HepG2 (cell line): Measurements from ENCODE around the gene XRCC5. TPM values are rescaled to one million over a fixed set of nuclear protein-coding genes. Genes with fewer than 3 reads are reported as not detected.

Experiments
- BHLHE40 ChIP-seq: IDR thresholded peaks from 2 replicates; pipeline ENCODE4 v1.6.1; 2011; ENCODE audit warnings: low read length, improper control_type of control experiment
- FOXA3 ChIP-seq: IDR thresholded peaks from 2 replicates; pipeline ENCODE4 v1.6.1; 2016; ENCODE audit warnings: missing genetic modification reagents, missing compliant biosample characterization
- GABPA ChIP-seq, 2 experiments: IDR thresholded peaks; 2 replicates each; pipeline ENCODE4 v1.6.1; 2011 to 2016; ENCODE audit warnings: low read depth in 2 of 2, low read length in 1 of 2, missing biosample characterization in 1 of 2, missing genetic modification characterization in 1 of 2
- ISL2 ChIP-seq: sonication (generic); formaldehyde crosslinking; IDR thresholded peaks from 2 replicates; pipeline ENCODE4 v1.5.0; 2020; ENCODE audit warnings: missing genetic modification reagents
- KAT7 ChIP-seq: IDR thresholded peaks from 2 replicates; pipeline ENCODE4 v1.6.1; 2018; ENCODE audit warnings: borderline replicate concordance, missing compliant biosample characterization
- SP4 ChIP-seq: sonication (generic); formaldehyde crosslinking; IDR thresholded peaks from 2 replicates; pipeline ENCODE4 v1.8.1; 2023; ENCODE audit warnings: mild to moderate bottlenecking, missing genetic modification reagents
- SP5 ChIP-seq: IDR thresholded peaks from 2 replicates; pipeline ENCODE4 v1.6.1; 2016; ENCODE audit warnings: low read depth, borderline replicate concordance
- TBX2 ChIP-seq: sonication (generic); formaldehyde crosslinking; IDR thresholded peaks from 2 replicates; pipeline ENCODE4 v1.5.0; 2020; ENCODE audit warnings: missing genetic modification reagents, mild to moderate bottlenecking, borderline replicate concordance
- ZEB1 ChIP-seq: IDR thresholded peaks from 2 replicates; pipeline ENCODE4 v1.6.1; 2012; ENCODE audit warnings: mild to moderate bottlenecking, low read depth, inconsistent platforms; ENCODE audit not compliant: insufficient replicate concordance
- ZMYM4 ChIP-seq: sonication (generic); formaldehyde crosslinking; IDR thresholded peaks from 2 replicates; pipeline ENCODE4 v1.8.1; 2023; ENCODE audit warnings: mild to moderate bottlenecking, missing genetic modification reagents
- ZNF331 ChIP-seq: sonication (generic); formaldehyde crosslinking; IDR thresholded peaks from 2 replicates; pipeline ENCODE4 v1.4.0; 2020; ENCODE audit warnings: missing genetic modification reagents
- ZNF781 ChIP-seq: sonication (generic); formaldehyde crosslinking; IDR thresholded peaks from 2 replicates; pipeline ENCODE4 v1.5.1; 2020; ENCODE audit warnings: borderline replicate concordance, mild to moderate bottlenecking, missing genetic modification reagents; ENCODE audit errors: not compliant biosample characterization
- polyA plus RNA-seq, 8 experiments: library from polyadenylated mRNA; depleted of rRNA in 3 of 8; stranded (reverse) in 7 of 8; unstranded in 1 of 8; fragments of >200 nt; fragmentation: Illumina TruSeq in 4 of 8; extraction: Trizol in 4 of 8; gene quantifications; 2 replicates each; pipeline versions ENCODE4 v1.2.1 to v1.2.3, GENCODE V29; 2011 to 2016; ENCODE audit warnings: low read depth in 4 of 8, missing spikeins in 1 of 8, mixed read lengths in 1 of 8; ENCODE audit not compliant: insufficient read depth in 1 of 8
- total RNA-seq, 5 experiments: library from RNA; depleted of rRNA; stranded (reverse); fragments of >200 nt; fragmentation: Illumina TruSeq; extraction: Trizol; gene quantifications; 2 replicates each; pipeline ENCODE4 v1.2.3, GENCODE V29; 2016; ENCODE audit warnings: low read depth in 1 of 5
- TF ChIP-seq, protein P1 (sequence below): sonication (generic); formaldehyde crosslinking; IDR thresholded peaks from 2 replicates; pipeline ENCODE4 v1.5.0; 2020; ENCODE audit warnings: mild to moderate bottlenecking, missing genetic modification reagents, borderline replicate concordance
- TF ChIP-seq, protein P2 (sequence below): sonication (generic); formaldehyde crosslinking; IDR thresholded peaks from 2 replicates; pipeline ENCODE4 v1.4.0; 2020; ENCODE audit warnings: missing genetic modification reagents
- TF ChIP-seq, protein P3 (sequence below): sonication (generic); formaldehyde crosslinking; IDR thresholded peaks from 2 replicates; pipeline ENCODE4 v1.4.0; 2020; ENCODE audit warnings: missing genetic modification reagents

The XRCC5 gene
- total and polyA plus RNA-seq, 2 of the 13 experiments (the other 11 are each of a cell fraction or from before 2014, with no cell fraction given) = 264 to 454 TPM

DNA sequence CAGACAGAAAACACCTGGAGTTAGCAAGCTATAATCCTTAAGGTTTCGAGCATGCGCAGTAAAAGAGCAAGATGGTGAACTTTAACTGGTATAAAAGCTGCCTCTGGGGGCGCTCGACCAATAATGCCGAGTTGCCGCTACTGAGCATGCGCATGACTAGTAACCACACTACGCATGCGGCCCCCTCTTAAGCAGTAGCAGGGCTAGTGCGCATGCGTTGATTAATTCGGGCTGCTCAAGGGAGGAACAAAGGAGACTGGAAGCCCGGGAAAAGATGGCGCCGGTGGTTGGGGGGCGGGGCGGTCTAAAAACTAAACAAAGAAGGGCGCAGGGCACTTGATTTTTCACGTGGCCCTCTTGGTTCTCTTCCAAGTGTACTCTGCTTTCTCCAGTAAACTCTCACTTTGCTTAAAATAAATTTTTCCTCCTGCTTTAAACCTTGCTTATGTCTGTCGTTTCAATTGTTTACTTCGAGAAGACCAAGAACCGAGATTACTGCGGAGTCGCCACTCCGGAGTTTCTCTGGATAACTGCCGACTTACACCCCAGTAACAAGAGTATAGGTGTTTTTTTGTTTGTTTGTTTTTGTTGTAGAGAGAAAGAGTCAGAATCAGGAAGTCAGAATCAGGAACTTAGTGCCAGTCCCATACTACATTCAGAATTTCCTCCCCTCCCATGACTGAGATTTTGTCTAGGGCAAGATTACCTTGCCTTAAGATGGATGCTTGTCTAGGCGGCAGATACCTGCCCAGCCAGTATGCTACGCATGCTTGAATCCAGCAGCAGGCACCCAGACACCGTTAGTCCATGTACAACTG, 5.8 kb downstream of the XRCC5 start (continued):
- TF ChIP-seq SP4 (CRISPR knock-in tag) (peak; percentile 47; the same call in 1 of the 2 replicates), FOXA3 (CRISPR knock-in tag) (peak; percentile 2; the same call in 1 of the 2 replicates), ZNF331 (0 out of 2 replicates have a peak, but pooled peaks have one; percentile 9), GABPA (IDR thresholded peaks at IDR 0.05; ENCODE audit: low read depth, low read length) (no peak), GABPA (CRISPR knock-in tag; IDR thresholded peaks at IDR 0.05; ENCODE audit: low read depth) (0 out of 2 replicates have a peak, but pooled peaks have one; percentile 33), ZEB1 (no peak), TBX2 (CRISPR knock-in tag) (0 out of 2 replicates have a peak, but pooled peaks have one; percentile 38), BHLHE40 (0 out of 2 replicates have a peak, but pooled peaks have one; percentile 39), KAT7 (CRISPR knock-in tag) (peak; percentile 67; the same call in 1 of the 2 replicates), SP5 (peak; percentile 52; the same call in 1 of the 2 replicates), ZNF781 (CRISPR knock-in tag) (peak; percentile 37), ISL2 (CRISPR knock-in tag) (0 out of 2 replicates have a peak, but pooled peaks have one; percentile 9), ZMYM4 (CRISPR knock-in tag) (peak; percentile 88)
- TF ChIP-seq, protein P1, sequence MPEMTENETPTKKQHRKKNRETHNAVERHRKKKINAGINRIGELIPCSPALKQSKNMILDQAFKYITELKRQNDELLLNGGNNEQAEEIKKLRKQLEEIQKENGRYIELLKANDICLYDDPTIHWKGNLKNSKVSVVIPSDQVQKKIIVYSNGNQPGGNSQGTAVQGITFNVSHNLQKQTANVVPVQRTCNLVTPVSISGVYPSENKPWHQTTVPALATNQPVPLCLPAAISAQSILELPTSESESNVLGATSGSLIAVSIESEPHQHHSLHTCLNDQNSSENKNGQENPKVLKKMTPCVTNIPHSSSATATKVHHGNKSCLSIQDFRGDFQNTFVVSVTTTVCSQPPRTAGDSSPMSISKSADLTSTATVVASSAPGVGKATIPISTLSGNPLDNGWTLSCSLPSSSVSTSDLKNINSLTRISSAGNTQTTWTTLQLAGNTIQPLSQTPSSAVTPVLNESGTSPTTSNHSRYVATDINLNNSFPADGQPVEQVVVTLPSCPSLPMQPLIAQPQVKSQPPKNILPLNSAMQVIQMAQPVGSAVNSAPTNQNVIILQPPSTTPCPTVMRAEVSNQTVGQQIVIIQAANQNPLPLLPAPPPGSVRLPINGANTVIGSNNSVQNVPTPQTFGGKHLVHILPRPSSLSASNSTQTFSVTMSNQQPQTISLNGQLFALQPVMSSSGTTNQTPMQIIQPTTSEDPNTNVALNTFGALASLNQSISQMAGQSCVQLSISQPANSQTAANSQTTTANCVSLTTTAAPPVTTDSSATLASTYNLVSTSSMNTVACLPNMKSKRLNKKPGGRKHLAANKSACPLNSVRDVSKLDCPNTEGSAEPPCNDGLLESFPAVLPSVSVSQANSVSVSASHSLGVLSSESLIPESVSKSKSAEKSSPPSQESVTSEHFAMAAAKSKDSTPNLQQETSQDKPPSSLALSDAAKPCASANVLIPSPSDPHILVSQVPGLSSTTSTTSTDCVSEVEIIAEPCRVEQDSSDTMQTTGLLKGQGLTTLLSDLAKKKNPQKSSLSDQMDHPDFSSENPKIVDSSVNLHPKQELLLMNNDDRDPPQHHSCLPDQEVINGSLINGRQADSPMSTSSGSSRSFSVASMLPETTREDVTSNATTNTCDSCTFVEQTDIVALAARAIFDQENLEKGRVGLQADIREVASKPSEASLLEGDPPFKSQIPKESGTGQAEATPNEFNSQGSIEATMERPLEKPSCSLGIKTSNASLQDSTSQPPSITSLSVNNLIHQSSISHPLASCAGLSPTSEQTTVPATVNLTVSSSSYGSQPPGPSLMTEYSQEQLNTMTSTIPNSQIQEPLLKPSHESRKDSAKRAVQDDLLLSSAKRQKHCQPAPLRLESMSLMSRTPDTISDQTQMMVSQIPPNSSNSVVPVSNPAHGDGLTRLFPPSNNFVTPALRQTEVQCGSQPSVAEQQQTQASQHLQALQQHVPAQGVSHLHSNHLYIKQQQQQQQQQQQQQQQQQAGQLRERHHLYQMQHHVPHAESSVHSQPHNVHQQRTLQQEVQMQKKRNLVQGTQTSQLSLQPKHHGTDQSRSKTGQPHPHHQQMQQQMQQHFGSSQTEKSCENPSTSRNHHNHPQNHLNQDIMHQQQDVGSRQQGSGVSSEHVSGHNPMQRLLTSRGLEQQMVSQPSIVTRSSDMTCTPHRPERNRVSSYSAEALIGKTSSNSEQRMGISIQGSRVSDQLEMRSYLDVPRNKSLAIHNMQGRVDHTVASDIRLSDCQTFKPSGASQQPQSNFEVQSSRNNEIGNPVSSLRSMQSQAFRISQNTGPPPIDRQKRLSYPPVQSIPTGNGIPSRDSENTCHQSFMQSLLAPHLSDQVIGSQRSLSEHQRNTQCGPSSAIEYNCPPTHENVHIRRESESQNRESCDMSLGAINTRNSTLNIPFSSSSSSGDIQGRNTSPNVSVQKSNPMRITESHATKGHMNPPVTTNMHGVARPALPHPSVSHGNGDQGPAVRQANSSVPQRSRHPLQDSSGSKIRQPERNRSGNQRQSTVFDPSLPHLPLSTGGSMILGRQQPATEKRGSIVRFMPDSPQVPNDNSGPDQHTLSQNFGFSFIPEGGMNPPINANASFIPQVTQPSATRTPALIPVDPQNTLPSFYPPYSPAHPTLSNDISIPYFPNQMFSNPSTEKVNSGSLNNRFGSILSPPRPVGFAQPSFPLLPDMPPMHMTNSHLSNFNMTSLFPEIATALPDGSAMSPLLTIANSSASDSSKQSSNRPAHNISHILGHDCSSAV (CRISPR knock-in tag) = no peak
- TF ChIP-seq, protein P2, sequence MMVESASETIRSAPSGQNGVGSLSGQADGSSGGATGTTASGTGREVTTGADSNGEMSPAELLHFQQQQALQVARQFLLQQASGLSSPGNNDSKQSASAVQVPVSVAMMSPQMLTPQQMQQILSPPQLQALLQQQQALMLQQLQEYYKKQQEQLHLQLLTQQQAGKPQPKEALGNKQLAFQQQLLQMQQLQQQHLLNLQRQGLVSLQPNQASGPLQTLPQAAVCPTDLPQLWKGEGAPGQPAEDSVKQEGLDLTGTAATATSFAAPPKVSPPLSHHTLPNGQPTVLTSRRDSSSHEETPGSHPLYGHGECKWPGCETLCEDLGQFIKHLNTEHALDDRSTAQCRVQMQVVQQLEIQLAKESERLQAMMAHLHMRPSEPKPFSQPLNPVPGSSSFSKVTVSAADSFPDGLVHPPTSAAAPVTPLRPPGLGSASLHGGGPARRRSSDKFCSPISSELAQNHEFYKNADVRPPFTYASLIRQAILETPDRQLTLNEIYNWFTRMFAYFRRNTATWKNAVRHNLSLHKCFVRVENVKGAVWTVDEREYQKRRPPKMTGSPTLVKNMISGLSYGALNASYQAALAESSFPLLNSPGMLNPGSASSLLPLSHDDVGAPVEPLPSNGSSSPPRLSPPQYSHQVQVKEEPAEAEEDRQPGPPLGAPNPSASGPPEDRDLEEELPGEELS (CRISPR knock-in tag) = 0 out of 2 replicates have a peak, but pooled peaks have one; percentile 49
- TF ChIP-seq, protein P3, sequence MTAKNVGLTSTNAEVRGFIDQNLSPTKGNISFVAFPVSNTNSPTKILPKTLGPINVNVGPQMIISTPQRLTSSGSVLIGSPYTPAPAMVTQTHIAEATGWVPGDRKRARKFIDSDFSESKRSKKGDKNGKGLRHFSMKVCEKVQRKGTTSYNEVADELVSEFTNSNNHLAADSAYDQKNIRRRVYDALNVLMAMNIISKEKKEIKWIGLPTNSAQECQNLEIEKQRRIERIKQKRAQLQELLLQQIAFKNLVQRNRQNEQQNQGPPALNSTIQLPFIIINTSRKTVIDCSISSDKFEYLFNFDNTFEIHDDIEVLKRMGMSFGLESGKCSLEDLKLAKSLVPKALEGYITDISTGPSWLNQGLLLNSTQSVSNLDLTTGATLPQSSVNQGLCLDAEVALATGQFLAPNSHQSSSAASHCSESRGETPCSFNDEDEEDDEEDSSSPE (CRISPR knock-in tag) = 0 out of 2 replicates have a peak, but pooled peaks have one; percentile 50
